NK-92 (cell line): ENCODE results near the gene DBN1.

ENCODE experiments used
- DNase-seq: peaks from one replicate; lab custom pipeline; 2025; ENCODE audit not compliant: unreplicated experiment; lab: John Stamatoyannopoulos, UW

Gene DBN1

DNA sequence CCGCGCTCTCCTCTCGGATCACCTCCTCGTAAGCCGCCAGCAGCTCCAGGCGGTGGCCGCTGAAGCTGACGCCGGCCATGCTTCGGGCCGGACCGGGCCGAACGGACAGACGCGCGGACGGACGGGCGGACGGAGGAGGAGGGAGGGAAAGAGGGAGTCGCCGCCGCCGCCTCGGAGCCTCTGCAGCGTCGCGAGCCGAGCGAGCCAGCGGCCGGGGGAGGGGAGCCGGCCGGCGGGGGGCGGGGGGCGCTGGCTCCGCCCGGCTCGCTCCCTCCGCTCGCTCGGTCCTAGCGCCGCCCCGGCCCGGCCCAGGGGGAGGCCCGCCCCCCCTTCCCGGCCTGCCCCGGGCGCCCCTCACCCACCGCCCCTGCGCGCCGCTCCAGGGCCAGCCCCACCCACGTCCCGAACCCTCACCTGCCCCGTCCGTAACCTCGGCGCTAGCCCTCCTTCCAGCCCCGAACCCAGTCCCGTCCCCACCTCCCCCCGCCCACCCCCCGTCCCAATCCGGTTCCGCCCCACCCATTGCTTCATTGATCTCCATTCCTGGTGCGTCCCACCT is at the start of gene DBN1:
TSS of gene DBN1 (minus strand) at position 192 of the 559 bp plus-strand sequence. CDS start at position 79, 113 bp downstream.
- DNase-seq = no peak

DNA sequence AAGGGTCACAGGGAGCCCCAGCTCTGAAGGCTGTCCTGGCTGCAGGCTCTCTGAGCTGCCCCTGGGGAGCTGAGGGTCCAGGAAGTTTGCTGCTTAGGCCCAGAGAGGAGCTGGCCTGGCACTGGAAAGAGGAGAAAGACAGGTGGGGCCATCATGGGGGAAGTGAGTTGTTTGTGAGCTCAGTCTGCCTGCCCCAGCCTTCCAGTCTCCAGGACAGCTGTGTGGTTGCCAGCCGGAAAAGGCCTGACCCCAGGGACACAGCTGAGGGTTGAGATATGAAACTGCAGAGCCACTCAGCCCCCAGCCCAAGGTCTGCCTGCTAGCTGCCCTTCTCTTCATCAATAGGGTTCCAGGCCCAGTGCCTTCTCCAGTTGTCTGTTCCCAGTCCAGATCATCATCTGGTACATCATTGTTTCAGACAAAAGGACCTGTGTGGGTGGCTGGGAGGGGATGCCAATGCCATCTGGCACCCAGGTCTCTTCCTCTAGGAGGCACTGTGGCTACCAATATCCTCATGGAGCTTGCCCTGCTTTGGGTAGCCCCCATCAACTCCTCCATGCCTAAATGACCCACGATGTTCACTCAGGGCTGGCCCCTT is 47.6 kb upstream of the DBN1 start:
- no peak for DNase-seq

DNA sequence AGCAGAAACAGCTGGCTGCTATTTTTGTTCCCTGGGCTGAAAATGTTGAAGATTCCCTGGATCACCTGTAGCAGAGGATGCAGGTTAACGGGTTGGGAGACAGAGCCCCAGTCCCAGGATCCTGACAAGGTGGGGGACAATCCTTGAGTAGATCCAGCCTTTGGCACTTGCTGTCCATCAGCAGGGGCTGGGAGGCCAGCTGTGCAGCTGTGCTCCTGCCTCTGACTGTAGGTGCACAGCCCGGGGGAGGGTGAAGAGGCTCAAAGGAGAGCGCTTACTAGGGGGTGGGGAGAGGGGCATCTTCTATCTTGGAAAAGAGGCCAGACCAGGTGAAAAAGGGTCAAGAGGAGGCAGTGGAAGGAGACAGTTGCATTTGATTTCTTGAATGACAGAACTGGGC is 46.8 kb upstream of the DBN1 start:
- DNase-seq = no peak

DNA sequence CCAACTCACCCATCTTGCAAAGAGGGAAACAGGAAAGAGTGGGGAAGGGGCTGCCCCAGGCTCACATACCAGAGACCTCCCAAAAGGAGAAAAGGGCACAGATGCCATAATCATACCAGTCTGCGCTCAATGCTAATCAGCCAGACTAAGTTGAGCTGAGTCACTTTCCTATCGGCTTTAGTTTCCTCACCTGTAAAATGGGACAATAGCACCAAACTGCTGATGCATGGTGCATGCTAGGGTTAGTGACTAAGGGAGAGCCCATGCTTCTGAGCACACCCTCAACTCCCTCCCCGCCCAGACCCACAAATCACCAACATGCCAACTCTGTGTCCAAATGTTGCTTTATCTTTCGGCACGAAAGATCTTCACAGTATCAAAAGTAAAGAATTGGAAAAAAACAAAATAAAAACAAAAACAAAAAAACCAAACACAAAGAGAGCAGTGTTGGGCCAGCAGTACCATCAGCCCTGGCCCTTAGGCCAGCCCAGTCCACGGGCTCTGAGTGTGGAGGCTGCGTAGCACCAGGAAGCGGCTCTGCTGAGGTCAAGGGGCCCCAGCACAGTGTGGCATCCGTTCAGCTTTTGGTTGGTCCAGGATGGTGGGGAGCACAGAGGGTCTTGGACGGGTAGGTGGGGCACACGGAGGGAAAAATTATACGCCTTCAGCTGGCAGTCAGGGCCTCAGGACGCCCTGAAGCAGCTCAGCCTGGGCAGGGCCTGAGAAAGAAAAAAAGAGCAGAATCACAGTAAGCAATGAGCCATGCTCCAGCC is 46.2 kb upstream of the DBN1 start:
- no peak for DNase-seq

DNA sequence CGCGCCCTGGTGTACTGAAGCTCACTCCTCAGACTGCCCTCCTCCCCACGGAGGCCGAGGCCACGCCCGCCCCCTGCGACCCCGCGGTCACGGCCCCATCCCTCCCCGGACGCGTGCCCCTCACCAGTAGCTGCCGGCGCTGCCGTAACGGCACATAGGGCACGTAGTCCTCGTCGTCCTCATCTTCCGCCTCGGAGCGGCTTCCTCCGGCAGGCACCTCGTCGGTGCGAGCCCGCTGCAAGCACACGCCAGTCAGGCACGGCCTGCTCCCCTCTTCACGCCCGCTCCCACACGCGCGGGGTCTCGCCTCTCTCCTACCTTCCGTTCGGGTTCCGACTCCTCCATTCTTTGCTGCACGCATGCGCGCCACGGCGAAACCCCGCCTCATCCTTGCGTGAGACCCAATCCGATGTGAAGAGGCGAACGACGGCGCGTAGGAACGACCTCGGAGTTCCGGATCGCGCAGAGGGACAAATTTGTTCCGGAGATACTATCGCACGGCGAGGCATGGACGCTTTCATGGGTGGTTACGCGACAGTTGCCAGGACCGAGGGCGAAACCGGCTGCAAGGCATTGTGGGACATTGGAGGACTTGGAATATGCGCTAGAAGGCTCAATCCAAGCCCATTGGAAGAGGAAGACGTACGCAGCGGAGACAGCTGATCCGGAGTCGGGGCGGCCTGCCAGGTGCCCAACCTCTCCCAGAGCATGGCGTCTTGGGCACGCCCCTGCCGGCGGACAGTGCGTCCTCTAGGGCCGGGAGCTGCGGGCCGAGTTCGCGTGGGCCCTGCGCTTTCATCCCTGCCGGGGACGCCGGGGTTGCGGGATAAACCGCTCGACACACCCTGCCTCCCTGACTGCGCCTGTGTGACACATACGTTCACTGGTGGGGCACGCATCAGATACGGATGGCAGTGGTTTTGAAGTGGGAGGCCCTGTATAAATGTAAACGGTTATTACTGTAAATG is 43.5 kb upstream of the DBN1 start, which contains the start of gene DDX41:
TSS of gene DDX41 (minus strand) at position 361 of the 968 bp plus-strand sequence. CDS start at position 345, 16 bp downstream.
- DNase-seq = peak; percentile 70

DNA sequence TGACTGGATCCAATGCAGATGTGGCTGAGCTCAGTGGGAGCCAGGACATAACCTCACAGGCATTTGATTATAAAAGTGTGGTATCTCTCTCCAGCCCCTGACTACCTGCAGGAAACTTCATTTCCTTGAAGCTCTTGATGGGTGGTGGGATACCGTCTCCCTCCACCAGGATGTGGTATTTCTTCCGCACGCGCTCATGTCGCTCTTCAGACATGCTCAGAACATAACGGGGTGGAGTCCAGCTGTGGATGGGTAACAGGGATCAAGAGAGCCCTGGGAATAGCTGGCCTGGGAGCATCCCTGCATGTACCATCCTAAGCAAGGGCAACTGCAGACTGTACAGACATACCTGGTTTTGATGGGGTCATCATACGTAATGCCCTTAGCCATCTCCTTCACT is 42.1 kb upstream of the DBN1 start:
- no peak for DNase-seq

DNA sequence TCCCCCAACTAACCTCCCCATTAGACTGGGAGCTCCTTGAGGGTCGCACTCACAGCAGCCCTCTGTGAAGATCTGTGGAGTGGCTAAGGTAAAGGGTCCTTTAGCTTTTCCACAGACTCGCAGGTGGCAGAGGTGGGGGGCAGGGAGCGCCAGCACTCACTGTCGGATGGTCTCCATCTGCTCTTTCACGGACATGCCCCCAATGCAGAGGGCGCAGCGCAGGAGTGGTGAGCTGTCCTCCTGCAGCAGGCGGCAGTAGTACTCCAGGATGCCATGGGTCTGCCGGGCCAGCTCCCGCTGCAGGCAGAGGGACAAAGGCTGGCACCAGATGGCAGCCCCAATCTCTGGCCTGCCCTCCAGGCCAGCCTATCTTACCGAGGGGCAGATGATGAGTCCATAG is 41.1 kb upstream of the DBN1 start:
- no peak for DNase-seq

DNA sequence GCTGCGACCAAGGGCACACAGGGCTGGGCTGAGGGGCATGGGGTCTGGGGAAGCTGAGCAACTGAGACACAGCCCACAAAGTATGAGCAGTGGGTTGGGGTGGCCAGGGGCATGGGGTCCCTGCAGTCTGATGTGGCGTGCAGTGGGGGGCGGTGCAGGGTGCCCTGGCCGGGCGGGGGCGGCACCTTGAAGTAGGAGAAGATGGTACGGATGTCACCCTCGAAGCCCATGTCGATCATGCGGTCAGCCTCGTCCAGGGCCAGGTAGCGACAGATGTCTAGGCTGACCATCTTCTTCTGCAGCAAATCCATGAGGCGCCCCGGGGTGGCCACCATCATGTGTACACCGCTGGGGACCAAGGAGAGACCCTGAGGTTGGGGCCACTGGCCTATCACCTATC is 40.1 kb upstream of the DBN1 start:
- DNase-seq = no peak

DNA sequence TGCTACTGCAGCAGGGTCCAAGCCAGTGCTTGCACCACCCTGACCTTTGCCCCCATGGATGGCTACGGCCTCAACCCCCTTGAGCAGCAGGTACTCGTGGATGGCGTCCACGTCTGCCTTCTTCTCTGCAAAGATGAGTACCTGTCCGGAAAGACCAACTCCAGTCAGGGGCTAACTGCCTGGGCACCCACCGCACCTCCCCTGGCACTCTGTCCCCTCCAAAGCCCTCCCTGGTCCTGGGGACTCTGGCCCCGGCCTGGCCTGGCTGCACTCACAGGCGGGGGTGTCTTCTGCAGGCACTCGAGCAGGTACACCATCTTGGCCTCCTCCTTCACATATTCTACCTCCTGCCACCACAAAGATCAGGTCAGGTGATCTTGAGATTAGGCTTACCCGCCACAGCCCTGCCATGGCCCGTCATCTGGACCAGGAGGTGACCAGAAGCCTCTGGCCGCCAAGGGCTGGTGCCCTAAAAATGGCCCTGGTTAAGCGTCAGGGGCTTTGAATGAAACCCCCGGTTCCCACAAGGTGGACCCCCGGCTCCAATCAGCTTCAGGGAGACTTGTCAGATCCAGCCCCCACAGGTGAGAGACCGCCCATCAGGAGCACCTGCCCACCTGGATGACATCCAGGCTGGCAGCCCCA is 39.4 kb upstream of the DBN1 start:
- DNase-seq = no peak

DNA sequence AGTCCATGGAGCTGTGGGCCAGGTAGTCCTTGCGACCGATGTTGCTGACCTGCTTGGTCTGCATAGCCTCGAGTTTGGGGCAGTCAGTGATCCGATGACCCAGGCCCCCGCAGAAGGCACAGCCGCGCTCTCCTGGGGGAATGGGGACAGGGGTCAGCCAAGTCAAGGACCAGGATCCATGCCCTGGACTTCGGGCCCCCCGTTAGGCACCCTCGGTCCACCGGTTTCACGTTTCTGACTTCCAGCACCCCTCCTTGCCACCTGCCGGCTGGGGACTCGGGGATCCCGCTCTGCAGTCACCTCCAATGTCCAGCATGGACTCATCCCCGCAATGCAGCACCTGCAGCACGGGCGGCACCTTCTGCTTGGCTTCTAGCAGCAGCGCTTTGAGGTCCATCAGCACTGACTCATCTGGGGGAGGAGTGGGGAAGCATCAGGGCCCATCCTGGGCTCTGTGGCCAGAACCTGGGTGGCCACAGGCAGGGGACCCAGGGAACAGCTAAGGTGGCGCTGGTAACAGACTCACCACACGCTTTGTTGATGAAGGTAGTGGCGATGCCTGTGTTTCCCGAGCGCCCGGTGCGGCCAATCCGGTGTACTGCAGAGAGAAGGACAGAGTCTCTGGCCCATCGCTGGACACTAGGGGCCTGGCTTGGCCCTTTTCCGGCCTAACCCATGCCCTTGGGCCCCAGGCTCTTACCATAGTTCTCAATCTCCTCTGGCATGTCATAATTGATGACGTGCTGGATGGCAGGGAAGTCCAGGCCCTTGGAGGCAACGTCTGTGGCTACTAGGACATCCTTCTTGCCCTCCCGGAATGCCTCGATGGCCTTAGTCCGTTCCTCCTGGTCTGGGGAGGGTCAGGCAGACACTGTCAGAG is 38.6 kb upstream of the DBN1 start:
- DNase-seq = no peak

DNA sequence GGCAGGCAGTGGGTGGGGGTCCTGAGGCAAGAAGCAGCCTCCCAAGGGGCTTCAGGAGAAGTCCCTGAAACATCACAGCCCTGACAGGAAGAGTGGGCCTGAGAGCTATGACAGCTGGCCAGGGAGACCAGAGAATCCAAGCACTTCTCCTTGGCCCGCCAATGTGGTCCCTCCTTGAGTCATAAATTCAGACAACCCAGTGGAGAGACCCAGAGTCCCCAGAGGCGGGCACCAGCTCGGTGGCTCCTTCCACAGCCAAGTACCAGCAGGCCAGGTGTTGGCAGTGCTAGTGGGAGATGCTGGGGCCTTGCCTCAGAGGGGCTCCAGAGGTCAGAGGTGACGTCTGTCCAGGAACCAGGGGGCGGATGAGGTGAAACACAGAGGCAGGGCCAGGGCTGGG is 37.7 kb upstream of the DBN1 start:
- DNase-seq = no peak

DNA sequence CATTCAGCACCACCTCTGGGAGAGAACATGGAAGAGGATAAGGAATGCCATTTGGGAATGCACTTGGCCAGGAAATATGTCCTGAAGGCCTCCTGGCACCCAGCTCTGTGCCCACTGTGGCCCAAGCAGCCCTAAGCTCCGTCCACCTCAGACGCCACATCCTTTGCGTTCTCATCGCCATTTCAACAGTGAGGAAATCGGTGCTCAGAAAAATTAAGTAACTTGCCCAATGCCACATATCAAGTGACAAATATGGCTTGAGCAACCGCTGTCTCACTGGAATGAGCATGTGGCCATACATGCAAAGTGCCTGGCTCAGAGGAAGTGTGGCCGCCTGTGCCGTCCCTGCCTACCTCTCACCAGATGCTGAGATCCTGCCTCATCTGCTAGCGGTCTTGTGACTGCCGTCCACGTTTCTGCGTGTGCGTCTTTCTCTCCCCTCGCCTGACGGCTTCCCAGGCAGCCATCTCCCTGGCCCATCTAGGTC is 37.2 kb upstream of the DBN1 start:
- DNase-seq = no peak

DNA sequence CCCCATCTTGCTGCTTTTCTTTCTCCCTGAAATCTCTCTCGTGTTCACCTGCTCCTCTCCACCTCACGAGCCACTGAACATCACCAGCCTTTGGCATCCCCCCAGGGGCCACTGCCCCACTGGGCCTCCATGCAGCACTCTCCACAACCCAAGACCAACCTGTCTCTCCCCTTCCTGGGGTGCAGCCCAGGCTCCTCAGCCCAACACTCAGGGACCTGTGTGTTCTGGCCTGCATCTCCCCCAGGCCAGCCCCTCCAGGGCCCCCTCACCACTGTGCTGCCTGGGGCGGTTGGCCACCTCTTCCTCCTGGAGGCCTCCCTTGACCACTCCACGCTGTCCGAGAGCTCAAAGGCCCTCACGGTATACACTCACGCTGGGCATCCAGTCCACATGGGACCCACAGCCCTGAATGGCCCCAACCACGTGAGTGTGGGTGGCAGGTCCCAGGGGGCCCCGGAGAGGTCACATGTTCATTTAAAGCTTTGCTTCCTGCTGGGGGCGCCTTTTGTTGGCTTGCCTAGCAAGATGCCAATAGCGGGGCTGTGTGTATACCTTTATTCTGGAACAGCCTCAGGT is 36.6 kb upstream of the DBN1 start:
- no peak for DNase-seq

DNA sequence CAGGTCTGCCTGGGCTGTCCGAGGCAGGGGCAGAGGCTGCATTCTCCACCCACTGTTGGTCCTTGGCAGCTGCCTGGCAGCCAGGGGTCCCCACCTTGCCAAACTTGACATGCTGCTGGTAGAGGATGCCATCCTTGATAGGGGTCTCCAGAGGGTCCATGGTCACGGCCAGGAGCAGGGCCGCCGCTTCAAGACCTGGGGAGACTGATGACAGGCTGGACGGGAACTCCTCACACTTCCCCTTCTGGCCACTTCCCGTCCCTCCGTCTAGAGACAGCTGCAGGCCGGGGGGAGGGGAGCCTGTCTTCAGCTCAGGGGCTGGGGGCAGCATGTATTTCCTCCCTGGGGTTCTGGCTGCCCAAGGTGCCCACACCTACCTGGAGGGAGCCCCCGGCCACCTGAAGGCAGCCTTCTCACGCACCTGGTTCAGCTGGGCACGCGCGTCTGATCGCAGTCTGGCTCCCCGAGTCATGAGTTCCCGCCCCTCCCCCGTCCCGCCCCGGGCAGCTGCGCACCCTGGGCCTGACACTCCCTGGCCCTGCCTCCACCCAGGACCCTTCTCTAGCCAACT is 36.0 kb upstream of the DBN1 start, which contains the start of gene DOK3:
TSS of gene DOK3 (minus strand) at position 446 of the 571 bp plus-strand sequence. CDS start at position 160, 286 bp downstream.
- DNase-seq = no peak

DNA sequence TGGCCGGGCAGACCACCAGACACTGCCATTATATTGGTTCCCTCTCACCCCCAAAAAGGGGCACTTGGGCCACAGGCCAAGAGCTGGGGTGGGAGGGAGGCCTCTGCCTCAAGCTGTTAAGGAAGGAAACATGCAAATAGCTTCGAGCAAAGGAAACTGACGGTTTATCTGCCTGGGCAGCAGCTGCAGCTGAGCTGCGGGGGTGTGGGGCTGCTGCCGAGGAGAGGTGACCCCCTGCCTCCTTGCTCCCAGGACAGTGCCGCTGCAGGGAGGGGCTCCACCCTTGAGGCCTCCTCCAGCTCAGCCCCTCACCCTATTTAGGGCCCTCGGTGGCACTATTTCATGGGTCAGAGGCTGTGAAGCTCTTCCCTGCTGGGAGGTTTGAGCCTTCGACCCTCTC is 35.4 kb upstream of the DBN1 start:
- no peak for DNase-seq

DNA sequence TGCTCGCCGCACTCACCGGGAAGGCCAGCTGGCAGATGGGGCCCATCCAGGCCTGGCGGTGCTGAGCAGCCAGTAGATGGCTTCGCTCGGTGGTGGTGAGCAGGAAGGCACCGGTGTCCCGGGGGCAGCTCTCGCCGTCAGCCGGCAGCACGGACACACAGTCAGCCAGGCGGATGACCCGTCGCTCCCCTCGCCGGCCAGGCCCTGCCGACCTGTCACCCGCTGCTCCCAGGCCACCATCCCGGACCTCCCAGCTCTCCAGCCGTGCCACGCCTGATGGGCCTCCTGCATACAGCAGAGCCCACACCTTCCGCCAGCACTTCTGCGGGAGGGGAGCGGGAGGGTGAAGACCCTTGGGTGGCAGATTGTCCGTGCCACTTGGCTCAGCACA is 34.8 kb upstream of the DBN1 start:
- DNase-seq = no peak

DNA sequence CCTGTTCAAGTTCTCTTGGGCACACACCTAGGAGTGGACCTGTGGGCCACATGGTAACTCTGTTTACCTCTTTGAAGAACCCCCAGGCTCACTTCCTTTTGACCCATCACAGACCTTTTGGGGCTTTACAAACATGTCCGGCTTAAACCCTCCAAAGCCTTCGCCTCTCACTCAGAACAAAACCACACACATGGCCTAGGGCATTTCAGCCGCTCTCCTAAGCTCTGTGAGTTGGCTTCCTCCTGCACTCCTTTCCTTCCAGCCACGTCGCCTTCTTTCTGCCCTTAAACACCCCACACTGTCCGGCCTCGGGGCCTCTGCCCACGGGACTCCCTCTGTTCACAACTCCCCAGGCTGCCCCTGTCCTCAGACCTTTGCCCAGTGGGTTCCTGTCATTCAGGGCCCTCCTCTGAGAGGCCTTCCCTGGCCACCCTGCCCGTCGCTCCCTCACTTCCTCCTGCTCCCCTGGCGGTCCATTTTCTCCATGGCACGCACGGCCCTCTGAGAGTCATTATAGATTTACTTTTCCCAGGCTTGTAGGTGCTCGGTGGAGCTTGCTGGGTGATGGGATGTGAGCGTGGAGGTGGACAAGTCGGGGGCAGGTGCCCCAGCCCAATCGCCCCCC is 34.3 kb upstream of the DBN1 start:
- no peak for DNase-seq

DNA sequence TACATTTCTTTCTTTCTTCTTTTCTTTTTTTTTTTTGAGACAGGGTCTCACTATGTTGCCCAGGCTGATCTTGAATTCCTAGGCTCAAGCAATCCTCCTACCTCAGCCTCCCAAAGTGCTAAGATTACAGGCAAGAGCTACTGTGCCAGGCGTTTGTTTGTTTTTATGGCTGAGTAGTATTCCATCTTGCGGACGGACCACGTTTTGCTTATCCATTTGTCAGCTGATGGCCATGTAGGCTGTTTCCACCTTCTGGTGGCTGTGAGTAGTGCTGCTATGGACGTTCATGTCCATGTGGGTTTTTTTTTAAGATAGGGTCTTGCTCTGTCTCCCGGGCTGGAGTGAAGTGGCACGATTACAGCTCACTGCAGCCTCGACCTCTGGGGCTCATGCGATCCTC is 33.7 kb upstream of the DBN1 start:
- no peak for DNase-seq
